SK-N-SH treated with all-trans-retinoic acid at 6 μM for 48 hours (cell line): Measurements from ENCODE around the gene HIVEP3.
A peak's percentile ranks its signal among the peaks of the same experiment; 100 is the strongest.

ENCODE experiments used
- ATAC-seq: fragments of 200-7000 bp; cut with Tn5 transposase; 3 replicates; pipeline ENCODE4 v1.9.1; 2020; ENCODE audit warnings: mild to moderate bottlenecking, moderate library complexity
- ARNTL ChIP-seq: fragments of 450-650 bp; formaldehyde crosslinking; IDR thresholded peaks from 2 replicates; pipeline ENCODE4 v1.5.0; 2020; ENCODE audit warnings: low read depth, mild to moderate bottlenecking, moderate library complexity, borderline replicate concordance
- CREB5 ChIP-seq: fragments of 250-450 bp; sonication (Bioruptor Pico); IDR thresholded peaks from 2 replicates; pipeline ENCODE4 v1.5.1; 2020; ENCODE audit warnings: low read depth, mild to moderate bottlenecking, moderate library complexity
- CSDC2 ChIP-seq: fragments of 250-450 bp; sonication (Bioruptor Pico); IDR thresholded peaks from 2 replicates; pipeline ENCODE4 v1.5.0; 2020; ENCODE audit warnings: mild to moderate bottlenecking, moderate library complexity
- CSRNP3 ChIP-seq: fragments of 250-450 bp; sonication (Bioruptor Pico); IDR thresholded peaks from 2 replicates; pipeline ENCODE4 v1.5.1; 2021; ENCODE audit warnings: mild to moderate bottlenecking, moderate library complexity
- ESRRG ChIP-seq: fragments of 250-450 bp; sonication (Bioruptor Pico); IDR thresholded peaks from 2 replicates; pipeline ENCODE4 v1.6.1; 2021; ENCODE audit warnings: mild to moderate bottlenecking
- GLIS3 ChIP-seq: fragments of 250-450 bp; sonication (Bioruptor Pico); IDR thresholded peaks from 2 replicates; pipeline ENCODE4 v1.5.0; 2020; ENCODE audit warnings: mild to moderate bottlenecking, moderate library complexity
- ISL1 ChIP-seq: fragments of 250-450 bp; sonication (Bioruptor Pico); IDR thresholded peaks from 2 replicates; pipeline ENCODE4 v2.1.2; 2022; ENCODE audit warnings: mild to moderate bottlenecking, moderate library complexity
- POU6F1 ChIP-seq: fragments of 250-450 bp; sonication (Bioruptor Pico); IDR thresholded peaks from 2 replicates; pipeline ENCODE4 v1.8.0; 2021; ENCODE audit warnings: low read depth, mild to moderate bottlenecking, moderate library complexity, borderline replicate concordance
- SNAI2 ChIP-seq: fragments of 250-450 bp; sonication (Bioruptor Pico); IDR thresholded peaks from 2 replicates; pipeline ENCODE4 v1.5.0; 2020; ENCODE audit warnings: mild to moderate bottlenecking, moderate library complexity
- TCF4 ChIP-seq: fragments of 250-450 bp; sonication (Bioruptor Pico); IDR thresholded peaks from 2 replicates; pipeline ENCODE4 v1.8.0; 2021; ENCODE audit warnings: mild to moderate bottlenecking, moderate library complexity, borderline replicate concordance
- TOX ChIP-seq: fragments of 250-450 bp; sonication (Bioruptor Pico); IDR thresholded peaks from 2 replicates; pipeline ENCODE4 v1.8.0; 2021; ENCODE audit warnings: mild to moderate bottlenecking, moderate library complexity, borderline replicate concordance
- ZFP3 ChIP-seq: fragments of 250-450 bp; sonication (Bioruptor Pico); IDR thresholded peaks from 2 replicates; pipeline ENCODE4 v1.5.0; 2020; ENCODE audit warnings: mild to moderate bottlenecking, moderate library complexity
- ZFP30 ChIP-seq: fragments of 450-650 bp; formaldehyde crosslinking; IDR thresholded peaks from 2 replicates; pipeline ENCODE4 v1.5.0; 2022; ENCODE audit warnings: mild to moderate bottlenecking, moderate library complexity
- ZNF565 ChIP-seq: fragments of 450-650 bp; formaldehyde crosslinking; conservative IDR thresholded peaks from 2 replicates; pipeline ENCODE4 v1.5.0; 2020; ENCODE audit warnings: low read depth, mild to moderate bottlenecking, moderate library complexity
- ZNF70 ChIP-seq: fragments of 450-650 bp; formaldehyde crosslinking; IDR thresholded peaks from 2 replicates; pipeline ENCODE4 v1.5.0; 2020; ENCODE audit warnings: mild to moderate bottlenecking, moderate library complexity
- ZNF8 ChIP-seq: fragments of 450-650 bp; formaldehyde crosslinking; IDR thresholded peaks from 2 replicates; pipeline ENCODE4 v1.5.0; 2020; ENCODE audit warnings: mild to moderate bottlenecking, moderate library complexity
- TF ChIP-seq, protein P1 (sequence below): fragments of 250-450 bp; sonication (Bioruptor Pico); IDR thresholded peaks from 2 replicates; pipeline ENCODE4 v1.8.0; 2020; ENCODE audit warnings: mild to moderate bottlenecking, moderate library complexity, borderline replicate concordance
- TF ChIP-seq, protein P2 (sequence below): fragments of 250-450 bp; sonication (Bioruptor Pico); IDR thresholded peaks from 2 replicates; pipeline ENCODE4 v1.5.0; 2020; ENCODE audit warnings: mild to moderate bottlenecking, moderate library complexity

Gene HIVEP3

DNA sequence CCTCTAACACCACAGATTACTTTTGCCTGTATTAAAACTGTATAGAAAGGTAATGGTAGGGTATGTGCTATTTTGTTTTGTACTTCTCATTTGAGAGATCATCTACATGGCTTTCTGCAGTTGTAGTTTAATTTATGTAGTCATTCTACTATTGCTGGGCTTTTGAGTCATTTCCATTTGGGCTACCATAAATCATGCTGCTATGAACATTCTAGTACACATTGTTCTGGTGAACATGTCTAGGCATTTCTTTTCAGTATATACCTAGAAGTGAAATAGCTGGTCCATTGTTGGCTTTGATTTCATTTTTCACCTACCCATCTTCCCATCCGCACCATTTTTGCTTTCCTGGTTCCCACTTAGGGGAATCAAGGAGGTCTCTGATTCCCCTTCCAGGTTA lies 453.0 kb downstream of the HIVEP3 start:
- TF ChIP-seq, protein P1, sequence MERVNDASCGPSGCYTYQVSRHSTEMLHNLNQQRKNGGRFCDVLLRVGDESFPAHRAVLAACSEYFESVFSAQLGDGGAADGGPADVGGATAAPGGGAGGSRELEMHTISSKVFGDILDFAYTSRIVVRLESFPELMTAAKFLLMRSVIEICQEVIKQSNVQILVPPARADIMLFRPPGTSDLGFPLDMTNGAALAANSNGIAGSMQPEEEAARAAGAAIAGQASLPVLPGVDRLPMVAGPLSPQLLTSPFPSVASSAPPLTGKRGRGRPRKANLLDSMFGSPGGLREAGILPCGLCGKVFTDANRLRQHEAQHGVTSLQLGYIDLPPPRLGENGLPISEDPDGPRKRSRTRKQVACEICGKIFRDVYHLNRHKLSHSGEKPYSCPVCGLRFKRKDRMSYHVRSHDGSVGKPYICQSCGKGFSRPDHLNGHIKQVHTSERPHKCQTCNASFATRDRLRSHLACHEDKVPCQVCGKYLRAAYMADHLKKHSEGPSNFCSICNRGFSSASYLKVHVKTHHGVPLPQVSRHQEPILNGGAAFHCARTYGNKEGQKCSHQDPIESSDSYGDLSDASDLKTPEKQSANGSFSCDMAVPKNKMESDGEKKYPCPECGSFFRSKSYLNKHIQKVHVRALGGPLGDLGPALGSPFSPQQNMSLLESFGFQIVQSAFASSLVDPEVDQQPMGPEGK (CRISPR knock-in tag) = no peak
- TF ChIP-seq POU6F1 (CRISPR knock-in tag) = no peak
- no peak for TF ChIP-seq ZNF70 (CRISPR knock-in tag)
- no peak for TF ChIP-seq SNAI2 (CRISPR knock-in tag)
- no peak for TF ChIP-seq ZFP3 (CRISPR knock-in tag)
- TF ChIP-seq CSDC2 (CRISPR knock-in tag) = no peak
- no peak for TF ChIP-seq CSRNP3 (CRISPR knock-in tag)
- no peak for TF ChIP-seq CREB5 (CRISPR knock-in tag)
- TF ChIP-seq ARNTL = no peak
- no peak for TF ChIP-seq ZNF565 (CRISPR knock-in tag)
- TF ChIP-seq TOX (CRISPR knock-in tag) = no peak
- TF ChIP-seq ZNF8 (CRISPR knock-in tag) = no peak
- TF ChIP-seq ISL1 = no peak
- TF ChIP-seq GLIS3 (CRISPR knock-in tag) = no peak
- TF ChIP-seq ESRRG (CRISPR knock-in tag) = no peak
- TF ChIP-seq, protein P2, sequence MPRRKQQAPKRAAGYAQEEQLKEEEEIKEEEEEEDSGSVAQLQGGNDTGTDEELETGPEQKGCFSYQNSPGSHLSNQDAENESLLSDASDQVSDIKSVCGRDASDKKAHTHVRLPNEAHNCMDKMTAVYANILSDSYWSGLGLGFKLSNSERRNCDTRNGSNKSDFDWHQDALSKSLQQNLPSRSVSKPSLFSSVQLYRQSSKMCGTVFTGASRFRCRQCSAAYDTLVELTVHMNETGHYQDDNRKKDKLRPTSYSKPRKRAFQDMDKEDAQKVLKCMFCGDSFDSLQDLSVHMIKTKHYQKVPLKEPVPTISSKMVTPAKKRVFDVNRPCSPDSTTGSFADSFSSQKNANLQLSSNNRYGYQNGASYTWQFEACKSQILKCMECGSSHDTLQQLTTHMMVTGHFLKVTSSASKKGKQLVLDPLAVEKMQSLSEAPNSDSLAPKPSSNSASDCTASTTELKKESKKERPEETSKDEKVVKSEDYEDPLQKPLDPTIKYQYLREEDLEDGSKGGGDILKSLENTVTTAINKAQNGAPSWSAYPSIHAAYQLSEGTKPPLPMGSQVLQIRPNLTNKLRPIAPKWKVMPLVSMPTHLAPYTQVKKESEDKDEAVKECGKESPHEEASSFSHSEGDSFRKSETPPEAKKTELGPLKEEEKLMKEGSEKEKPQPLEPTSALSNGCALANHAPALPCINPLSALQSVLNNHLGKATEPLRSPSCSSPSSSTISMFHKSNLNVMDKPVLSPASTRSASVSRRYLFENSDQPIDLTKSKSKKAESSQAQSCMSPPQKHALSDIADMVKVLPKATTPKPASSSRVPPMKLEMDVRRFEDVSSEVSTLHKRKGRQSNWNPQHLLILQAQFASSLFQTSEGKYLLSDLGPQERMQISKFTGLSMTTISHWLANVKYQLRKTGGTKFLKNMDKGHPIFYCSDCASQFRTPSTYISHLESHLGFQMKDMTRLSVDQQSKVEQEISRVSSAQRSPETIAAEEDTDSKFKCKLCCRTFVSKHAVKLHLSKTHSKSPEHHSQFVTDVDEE = no peak
- TF ChIP-seq ZFP30 = no peak
- TF ChIP-seq, all 23 proteins: peak for 0
- ATAC-seq = no peak

DNA sequence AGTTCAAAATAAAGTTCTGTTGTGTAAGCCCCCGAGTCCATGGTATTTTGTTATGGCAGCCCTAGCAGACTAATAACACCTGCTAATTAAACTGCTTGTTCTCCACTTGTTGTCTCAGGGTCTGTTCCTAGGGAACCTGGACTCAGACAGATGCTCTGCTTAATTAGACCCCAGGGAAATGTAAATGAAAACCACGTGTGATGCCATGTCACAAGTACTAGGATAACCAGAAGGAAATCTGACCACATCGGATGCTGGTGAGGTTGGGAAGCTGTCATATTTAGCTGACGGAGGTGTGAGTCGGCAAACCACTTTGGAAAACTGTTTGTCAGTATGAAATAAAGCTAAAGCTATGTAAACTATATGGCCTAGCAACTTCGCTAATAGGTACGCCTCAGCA lies 453.8 kb downstream of the HIVEP3 start:
- ATAC-seq = no peak

More for the DNA sequence above, 453.8 kb downstream of the HIVEP3 start:
- TF ChIP-seq, protein P2 = no peak
- TF ChIP-seq TCF4 (CRISPR knock-in tag) = peak; percentile 20; the same call in 1 of the 2 replicates
